Brain pericyte (primary cell): Measurements from ENCODE around the gene MYADML2.
"Not testable (repeated sequence)": the region's sequence is repeated elsewhere in the genome, so short reads cannot be mapped to it uniquely, and the experiment has no call there.

ENCODE experiments used
- DNase-seq: peaks from one replicate; pipeline ENCODE4 v3.0.0-alpha.2; 2012; ENCODE audit warnings: low read depth, low spot score

Gene MYADML2

GRCh38 chr17:81947189-81947588 is at the start of gene MYADML2:
TSS of gene MYADML2 (minus strand) at chr17:81947233. CDS start at chr17:81941741, 5,492 bp downstream.
- DNase-seq: no peak

GRCh38 chr17:81996232-81996756 is 49.3 kb upstream of the MYADML2 start:
- no peak for DNase-seq

GRCh38 chr17:81995463-81996231 is 48.6 kb upstream of the MYADML2 start:
- no peak for DNase-seq

- DNase-seq: no peak
Observed at GRCh38 chr17:81994593-81995462, 47.8 kb upstream of the MYADML2 start.

GRCh38 chr17:81993729-81994592 is 46.9 kb upstream of the MYADML2 start:
- DNase-seq: no peak

GRCh38 chr17:81992306-81993102 is 45.5 kb upstream of the MYADML2 start:
- no peak for DNase-seq

GRCh38 chr17:81991684-81992305 is 44.8 kb upstream of the MYADML2 start:
- DNase-seq: no peak

GRCh38 chr17:81990836-81991683 is 44.0 kb upstream of the MYADML2 start:
- no peak for DNase-seq

- DNase-seq: no peak
Observed at GRCh38 chr17:81987161-81987770, 40.2 kb upstream of the MYADML2 start.

- no peak for DNase-seq
Observed at GRCh38 chr17:81986606-81987005, 39.6 kb upstream of the MYADML2 start.

GRCh38 chr17:81984773-81985410 is 37.9 kb upstream of the MYADML2 start:
- DNase-seq: no peak

GRCh38 chr17:81983639-81984373 is 36.8 kb upstream of the MYADML2 start:
- DNase-seq: no peak

GRCh38 chr17:81983011-81983638 is 36.1 kb upstream of the MYADML2 start:
- no peak for DNase-seq

- DNase-seq: not testable (repeated sequence)
Observed at GRCh38 chr17:81981511-81981910, 34.5 kb upstream of the MYADML2 start.

- no peak for DNase-seq
Observed at GRCh38 chr17:81980707-81981343, 33.8 kb upstream of the MYADML2 start.

GRCh38 chr17:81980122-81980521 is 33.1 kb upstream of the MYADML2 start:
- no peak for DNase-seq
